ENCODE data around the gene DSCAM. TPM values are rescaled to one million over a fixed set of nuclear protein-coding genes. Genes with fewer than 3 reads are reported as not detected.

Gene DSCAM
- total RNA-seq, 1 donor, result not detected

- no peak overlapping the region for H3K4me3 ChIP-seq (ENCODE audit: low read depth, low read length)
- TF ChIP-seq CTCF (IDR thresholded peaks at IDR 0.05; ENCODE audit: insufficient read depth, low read depth, low read length), result no peak
- no peak for DNase-seq (ENCODE audit: low read depth)
These were observed 528.6 kb downstream of the DSCAM start for GRCh38 chr21:40318371-40318770.

GRCh38 chr21:40316104-40316503 lies 530.9 kb downstream of the DSCAM start:
- no peak overlapping the region for H3K4me3 ChIP-seq (ENCODE audit: low read depth, low read length)
- TF ChIP-seq CTCF (IDR thresholded peaks at IDR 0.05; ENCODE audit: insufficient read depth, low read depth, low read length), result no peak
- no peak for DNase-seq (ENCODE audit: low read depth)

GRCh38 chr21:40315626-40316025 lies 531.3 kb downstream of the DSCAM start:
- H3K4me3 ChIP-seq (ENCODE audit: low read depth, low read length), result no peak overlapping the region
- no peak for DNase-seq (ENCODE audit: low read depth)
- TF ChIP-seq CTCF (IDR thresholded peaks at IDR 0.05; ENCODE audit: insufficient read depth, low read depth, low read length), result no peak

GRCh38 chr21:40313260-40313659 lies 533.7 kb downstream of the DSCAM start:
- TF ChIP-seq CTCF (IDR thresholded peaks at IDR 0.05; ENCODE audit: insufficient read depth, low read depth, low read length), result no peak
- no peak for DNase-seq (ENCODE audit: low read depth)
- no peak overlapping the region for H3K4me3 ChIP-seq (ENCODE audit: low read depth, low read length)

- TF ChIP-seq CTCF (IDR thresholded peaks at IDR 0.05; ENCODE audit: insufficient read depth, low read depth, low read length), result no peak
- no peak for DNase-seq (ENCODE audit: low read depth)
- H3K4me3 ChIP-seq (ENCODE audit: low read depth, low read length), result no peak overlapping the region
These were observed 546.7 kb downstream of the DSCAM start for GRCh38 chr21:40300300-40300699.

GRCh38 chr21:40299451-40299850 lies 547.5 kb downstream of the DSCAM start:
- no peak for DNase-seq (ENCODE audit: low read depth)
- H3K4me3 ChIP-seq (ENCODE audit: low read depth, low read length), result no peak overlapping the region
- no peak for TF ChIP-seq CTCF (IDR thresholded peaks at IDR 0.05; ENCODE audit: insufficient read depth, low read depth, low read length)

GRCh38 chr21:40294345-40294744 lies 552.6 kb downstream of the DSCAM start:
- no peak for DNase-seq (ENCODE audit: low read depth)
- no peak overlapping the region for H3K4me3 ChIP-seq (ENCODE audit: low read depth, low read length)
- no peak for TF ChIP-seq CTCF (IDR thresholded peaks at IDR 0.05; ENCODE audit: insufficient read depth, low read depth, low read length)
